ENCODE data around the gene MILR1. TPM values are rescaled to one million over a fixed set of nuclear protein-coding genes. Genes with fewer than 3 reads are reported as not detected.

Gene MILR1
- total RNA-seq, 1 donor from 2014 or later = not detected

DNA sequence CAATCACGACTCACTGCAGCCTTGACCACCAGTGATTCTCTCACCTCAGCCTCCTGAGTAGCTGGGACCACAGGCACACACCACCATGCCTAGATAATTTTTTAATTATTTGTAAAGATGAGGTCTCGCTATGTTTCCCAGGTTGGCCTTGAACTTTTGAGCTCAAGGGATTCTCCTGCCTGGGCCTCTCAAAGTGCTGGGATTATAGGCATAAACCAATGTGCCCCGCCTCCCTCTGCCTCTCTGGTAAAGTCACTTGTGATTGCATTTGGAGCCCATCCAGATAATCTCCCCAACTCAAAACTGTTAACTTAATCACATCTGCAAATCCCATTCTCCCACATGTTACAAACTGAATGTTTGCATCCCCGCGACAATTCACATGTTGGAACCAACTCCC, 46.4 kb upstream of the MILR1 start:
- peaks cover 7% of the 10 kb centered on the region for H3K9me3 Mint-ChIP-seq (ENCODE audit: unreplicated experiment)
- DNase-seq (ENCODE audit: extremely low spot score, unreplicated experiment) = no peak
- H3K36me3 Mint-ChIP-seq (ENCODE audit: unreplicated experiment) = no peaks in the 10 kb centered on the region
- H3K27ac Mint-ChIP-seq (ENCODE audit: unreplicated experiment) = no peak overlapping the region
- H3K27me3 Mint-ChIP-seq (ENCODE audit: unreplicated experiment) = no peaks in the 10 kb centered on the region
- no peak overlapping the region for H3K4me3 Mint-ChIP-seq (ENCODE audit: unreplicated experiment)
- TF ChIP-seq, protein P1, sequence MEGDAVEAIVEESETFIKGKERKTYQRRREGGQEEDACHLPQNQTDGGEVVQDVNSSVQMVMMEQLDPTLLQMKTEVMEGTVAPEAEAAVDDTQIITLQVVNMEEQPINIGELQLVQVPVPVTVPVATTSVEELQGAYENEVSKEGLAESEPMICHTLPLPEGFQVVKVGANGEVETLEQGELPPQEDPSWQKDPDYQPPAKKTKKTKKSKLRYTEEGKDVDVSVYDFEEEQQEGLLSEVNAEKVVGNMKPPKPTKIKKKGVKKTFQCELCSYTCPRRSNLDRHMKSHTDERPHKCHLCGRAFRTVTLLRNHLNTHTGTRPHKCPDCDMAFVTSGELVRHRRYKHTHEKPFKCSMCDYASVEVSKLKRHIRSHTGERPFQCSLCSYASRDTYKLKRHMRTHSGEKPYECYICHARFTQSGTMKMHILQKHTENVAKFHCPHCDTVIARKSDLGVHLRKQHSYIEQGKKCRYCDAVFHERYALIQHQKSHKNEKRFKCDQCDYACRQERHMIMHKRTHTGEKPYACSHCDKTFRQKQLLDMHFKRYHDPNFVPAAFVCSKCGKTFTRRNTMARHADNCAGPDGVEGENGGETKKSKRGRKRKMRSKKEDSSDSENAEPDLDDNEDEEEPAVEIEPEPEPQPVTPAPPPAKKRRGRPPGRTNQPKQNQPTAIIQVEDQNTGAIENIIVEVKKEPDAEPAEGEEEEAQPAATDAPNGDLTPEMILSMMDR (IDR thresholded peaks at IDR 0.05) = no peak
- H3K4me1 Mint-ChIP-seq (ENCODE audit: unreplicated experiment) = no peaks in the 10 kb centered on the region

DNA sequence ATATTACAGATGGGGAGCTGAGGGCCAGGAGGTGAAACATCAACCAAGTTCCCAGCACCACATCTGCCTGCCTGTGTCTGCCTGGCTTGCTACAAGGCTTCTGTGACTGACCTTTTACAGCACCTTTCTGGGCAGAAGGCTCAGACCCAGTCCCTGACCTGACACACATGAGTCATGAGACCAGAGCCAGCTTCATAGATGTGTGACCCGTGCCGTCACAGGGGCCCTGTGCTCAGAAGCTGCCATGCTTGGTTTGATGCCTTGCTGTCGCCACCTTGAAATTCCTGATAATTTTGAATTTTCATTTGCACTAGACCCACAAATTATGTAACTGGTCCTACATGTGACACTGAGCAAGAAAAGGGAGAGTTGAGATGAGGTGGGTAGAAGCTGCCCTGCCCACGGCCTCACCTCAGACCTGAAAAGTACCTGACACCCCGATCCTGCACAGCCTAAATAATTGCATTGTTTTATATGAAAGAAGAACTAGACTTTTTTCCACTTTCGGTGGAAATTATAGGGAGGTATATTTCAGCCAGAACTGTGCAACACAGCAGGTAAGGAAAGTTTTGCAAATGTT, 44.9 kb upstream of the MILR1 start:
- Mint-ChIP-seq H3K27me3 (ENCODE audit: unreplicated experiment) (no peaks in the 10 kb centered on the region), H3K4me3 (ENCODE audit: unreplicated experiment) (no peak overlapping the region), H3K4me1 (ENCODE audit: unreplicated experiment) (peaks cover 1% of the 10 kb centered on the region), H3K9me3 (ENCODE audit: unreplicated experiment) (peaks cover 7% of the 10 kb centered on the region), H3K36me3 (ENCODE audit: unreplicated experiment) (no peaks in the 10 kb centered on the region), H3K27ac (ENCODE audit: unreplicated experiment) (no peak overlapping the region)
- TF ChIP-seq, protein P1 (IDR thresholded peaks at IDR 0.05) = no peak
- no peak for DNase-seq (ENCODE audit: extremely low spot score, unreplicated experiment)

DNA sequence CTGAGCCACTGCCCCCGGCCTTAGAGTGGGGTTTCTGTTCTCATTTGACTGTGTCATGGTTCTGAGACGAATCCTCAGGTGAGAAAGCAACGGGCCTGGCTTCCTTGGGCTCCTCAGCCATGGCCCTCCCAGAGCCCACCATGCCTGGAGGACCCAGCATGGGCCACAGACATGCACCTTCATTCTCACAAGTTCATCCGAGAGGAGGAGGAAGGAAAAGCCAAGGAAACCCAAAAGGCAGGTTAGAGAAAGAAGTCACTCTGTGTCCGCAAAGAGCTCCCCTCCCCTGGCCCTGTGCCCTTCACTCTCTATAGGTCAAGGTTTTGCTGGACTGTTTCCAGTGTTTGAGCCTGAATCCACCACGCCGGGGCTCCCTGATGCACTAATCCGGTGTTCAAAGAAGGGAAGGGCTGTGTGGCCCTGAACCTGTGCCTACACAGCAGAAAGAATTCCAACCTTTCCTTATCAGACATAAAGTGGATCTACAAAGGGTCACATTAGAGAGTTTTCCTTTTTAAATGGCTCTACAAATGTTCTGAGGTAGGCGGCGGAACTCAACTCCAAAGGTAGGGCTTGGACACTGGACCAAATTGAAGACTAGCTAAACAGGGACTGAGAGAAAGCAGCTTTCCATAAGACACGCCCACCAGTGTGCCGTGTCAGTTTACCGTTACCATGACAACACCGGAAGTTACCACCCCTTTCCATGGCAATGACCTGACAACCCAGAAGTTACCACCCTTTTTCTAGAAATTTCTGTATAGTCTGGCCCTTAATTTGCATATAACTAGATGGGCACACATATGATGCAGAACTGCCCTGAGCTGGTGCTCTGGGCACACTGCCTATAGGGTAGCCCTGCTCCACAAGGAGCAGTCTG, 42.4 kb upstream of the MILR1 start:
- no peak for DNase-seq (ENCODE audit: extremely low spot score, unreplicated experiment)
- Mint-ChIP-seq H3K4me1 (ENCODE audit: unreplicated experiment) (peaks cover 9% of the 10 kb centered on the region), H3K27ac (ENCODE audit: unreplicated experiment) (no peak overlapping the region), H3K9me3 (ENCODE audit: unreplicated experiment) (peaks cover 6% of the 10 kb centered on the region), H3K36me3 (ENCODE audit: unreplicated experiment) (no peaks in the 10 kb centered on the region), H3K27me3 (ENCODE audit: unreplicated experiment) (no peaks in the 10 kb centered on the region), H3K4me3 (ENCODE audit: unreplicated experiment) (no peak overlapping the region)
- TF ChIP-seq, protein P1 (IDR thresholded peaks at IDR 0.05) = no peak

DNA sequence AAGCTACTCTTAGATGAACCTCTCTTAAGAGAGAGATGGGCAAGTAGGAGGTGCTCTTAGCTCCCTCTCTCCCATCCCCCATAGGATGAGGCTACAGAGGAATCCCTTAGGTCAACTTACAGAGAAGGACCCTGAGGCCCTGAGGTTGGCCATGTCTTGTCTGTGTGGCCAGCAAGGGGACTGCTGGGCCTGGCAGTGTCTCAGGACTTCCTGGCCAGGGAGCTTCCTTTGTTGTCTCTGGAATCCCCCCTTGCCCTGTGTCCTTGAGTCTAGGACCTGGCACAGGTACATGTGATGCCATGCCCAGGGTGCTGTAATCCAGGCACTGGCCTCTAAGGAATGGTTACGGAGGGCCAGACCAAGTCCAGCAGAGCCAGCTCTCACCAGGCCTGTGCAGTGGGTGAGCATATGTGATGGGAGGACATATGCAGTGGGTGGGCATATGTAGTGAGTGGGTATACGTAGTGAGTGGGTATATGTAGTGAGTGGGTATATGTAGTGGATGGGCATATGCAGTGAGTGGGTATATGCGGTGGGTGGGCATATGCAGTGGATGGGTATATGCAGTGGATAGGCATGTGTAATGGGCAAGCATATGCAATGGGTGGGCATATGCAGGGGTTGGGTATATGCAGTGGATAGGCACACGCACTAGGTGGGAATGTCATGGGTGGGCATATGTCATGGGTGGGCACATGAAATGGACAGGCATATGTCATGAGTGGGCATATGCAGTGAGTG, 38.0 kb upstream of the MILR1 start:
- H3K9me3 Mint-ChIP-seq (ENCODE audit: unreplicated experiment) = no peaks in the 10 kb centered on the region
- no peak for DNase-seq (ENCODE audit: extremely low spot score, unreplicated experiment)
- H3K4me3 Mint-ChIP-seq (ENCODE audit: unreplicated experiment) = no peak overlapping the region
- TF ChIP-seq, protein P1 (IDR thresholded peaks at IDR 0.05) = no peak
- no peak overlapping the region for H3K27ac Mint-ChIP-seq (ENCODE audit: unreplicated experiment)
- peaks cover under 1% of the 10 kb centered on the region for H3K27me3 Mint-ChIP-seq (ENCODE audit: unreplicated experiment)
- H3K4me1 Mint-ChIP-seq (ENCODE audit: unreplicated experiment) = peaks cover 19% of the 10 kb centered on the region
- H3K36me3 Mint-ChIP-seq (ENCODE audit: unreplicated experiment) = no peaks in the 10 kb centered on the region
